Mammary epithelial cell (primary cell): ENCODE measurements around the gene PKIG.
"Not testable (repeated sequence)": the region's sequence is repeated elsewhere in the genome, so short reads cannot be mapped to it uniquely, and the experiment has no call there.

Experiments
- EZH2 ChIP-seq: IDR thresholded peaks from 2 replicates; pipeline ENCODE4 v1.6.1; 2012; ENCODE audit warnings: low read length, inconsistent platforms, borderline replicate concordance
- TF ChIP-seq, protein P1 (sequence below), 2 donors: IDR thresholded peaks in 1 of 2; conservative IDR thresholded peaks in 1 of 2; 2 replicates each; pipeline ENCODE4 v1.5.1; 2011 to 2012; ENCODE audit warnings: inconsistent platforms in 2 of 2, low read length in 2 of 2, mild to moderate bottlenecking in 2 of 2, control low read depth in 1 of 2, low read depth in 1 of 2; ENCODE audit not compliant: insufficient read depth in 1 of 2; ENCODE audit errors: extremely low read depth in 1 of 2

DNA sequence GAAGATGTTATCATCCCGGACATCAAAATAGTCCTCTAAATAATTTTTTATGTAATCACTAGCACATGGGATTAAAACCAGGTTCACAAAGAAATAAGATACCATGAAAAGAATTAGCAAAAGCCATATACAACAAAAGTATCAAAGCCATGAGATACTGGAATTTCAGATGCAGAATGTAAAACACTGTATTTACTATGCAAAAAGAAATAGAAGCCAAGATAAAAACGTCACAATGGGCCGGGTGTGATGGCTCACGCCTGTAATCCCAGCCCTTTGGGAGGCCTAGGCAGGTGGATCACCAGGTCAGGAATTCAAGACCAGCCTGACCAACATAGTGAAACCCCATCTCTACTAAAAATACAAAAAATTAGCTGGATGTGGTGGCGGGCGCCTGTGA lies 21.6 kb upstream of the PKIG start:
- TF ChIP-seq, protein P1, sequence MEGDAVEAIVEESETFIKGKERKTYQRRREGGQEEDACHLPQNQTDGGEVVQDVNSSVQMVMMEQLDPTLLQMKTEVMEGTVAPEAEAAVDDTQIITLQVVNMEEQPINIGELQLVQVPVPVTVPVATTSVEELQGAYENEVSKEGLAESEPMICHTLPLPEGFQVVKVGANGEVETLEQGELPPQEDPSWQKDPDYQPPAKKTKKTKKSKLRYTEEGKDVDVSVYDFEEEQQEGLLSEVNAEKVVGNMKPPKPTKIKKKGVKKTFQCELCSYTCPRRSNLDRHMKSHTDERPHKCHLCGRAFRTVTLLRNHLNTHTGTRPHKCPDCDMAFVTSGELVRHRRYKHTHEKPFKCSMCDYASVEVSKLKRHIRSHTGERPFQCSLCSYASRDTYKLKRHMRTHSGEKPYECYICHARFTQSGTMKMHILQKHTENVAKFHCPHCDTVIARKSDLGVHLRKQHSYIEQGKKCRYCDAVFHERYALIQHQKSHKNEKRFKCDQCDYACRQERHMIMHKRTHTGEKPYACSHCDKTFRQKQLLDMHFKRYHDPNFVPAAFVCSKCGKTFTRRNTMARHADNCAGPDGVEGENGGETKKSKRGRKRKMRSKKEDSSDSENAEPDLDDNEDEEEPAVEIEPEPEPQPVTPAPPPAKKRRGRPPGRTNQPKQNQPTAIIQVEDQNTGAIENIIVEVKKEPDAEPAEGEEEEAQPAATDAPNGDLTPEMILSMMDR (conservative IDR thresholded peaks at IDR 0.05 in 1 of 2, IDR thresholded peaks at IDR 0.05 in 1 of 2; ENCODE audit: extremely low read depth in 1 of 2, insufficient read depth in 1 of 2, low read depth in 1 of 2, low read length in 2 of 2) = not testable (repeated sequence)
- not testable (repeated sequence) for TF ChIP-seq EZH2
